Stimulated activated CD8-positive, alpha-beta memory T cell treated with anti-CD3 and anti-CD28 coated beads, Interleukin-7, amount 100 ng/mL, for 24 hours (primary cell): ENCODE data around the gene CTF1.
"Not testable (repeated sequence)": the region's sequence is repeated elsewhere in the genome, so short reads cannot be mapped to it uniquely, and the experiment has no call there.

Source experiments
- DNase-seq: peaks from one replicate; pipeline ENCODE4 v3.0.0-alpha.2; 2020; ENCODE audit warnings: low read depth

Gene CTF1

GRCh38 chr16:30896261-30896888, at the start of gene CTF1:
CTF1 (plus strand) TSS chr16:30896614; CDS start chr16:30896644, 30 bp downstream.
- no peak for DNase-seq

DNA sequence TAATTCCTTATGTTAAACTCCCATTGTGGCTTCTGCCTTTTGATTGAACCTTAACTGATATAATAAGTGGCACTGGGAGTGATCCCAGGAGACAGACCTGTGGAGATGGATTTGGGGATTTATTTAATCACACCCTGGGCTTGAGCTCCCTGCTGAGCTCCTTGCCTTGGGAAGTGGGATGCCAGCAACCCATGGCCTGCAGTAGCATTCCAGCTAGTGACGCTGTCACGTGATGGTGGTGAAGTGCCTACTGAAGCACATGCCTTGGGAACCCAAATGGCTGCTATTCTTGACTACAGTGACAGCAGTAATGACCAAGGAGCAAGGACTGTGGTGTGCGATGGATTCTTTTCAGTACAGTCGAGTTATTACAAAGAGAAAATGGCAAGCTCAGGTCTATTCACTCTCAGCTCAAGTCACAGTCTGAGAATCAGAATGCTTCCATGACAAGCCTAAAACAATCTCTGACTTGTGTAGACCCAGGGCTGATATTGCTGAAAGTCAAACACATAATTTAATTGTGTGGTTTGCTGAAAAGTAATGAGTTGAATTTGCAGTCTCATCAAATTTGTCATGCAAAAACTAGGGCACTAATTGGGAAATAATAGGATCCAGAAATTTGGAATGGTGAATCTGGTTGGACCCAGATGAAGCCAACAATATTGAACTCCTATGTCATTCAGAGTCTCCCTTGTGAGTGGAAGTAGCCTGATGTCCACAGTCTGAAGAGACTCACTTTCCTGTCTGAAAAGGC, 49.6 kb upstream of the CTF1 start:
- DNase-seq: no peak

GRCh38 chr16:30850246-30850645, 46.2 kb upstream of the CTF1 start:
- no peak for DNase-seq

DNA sequence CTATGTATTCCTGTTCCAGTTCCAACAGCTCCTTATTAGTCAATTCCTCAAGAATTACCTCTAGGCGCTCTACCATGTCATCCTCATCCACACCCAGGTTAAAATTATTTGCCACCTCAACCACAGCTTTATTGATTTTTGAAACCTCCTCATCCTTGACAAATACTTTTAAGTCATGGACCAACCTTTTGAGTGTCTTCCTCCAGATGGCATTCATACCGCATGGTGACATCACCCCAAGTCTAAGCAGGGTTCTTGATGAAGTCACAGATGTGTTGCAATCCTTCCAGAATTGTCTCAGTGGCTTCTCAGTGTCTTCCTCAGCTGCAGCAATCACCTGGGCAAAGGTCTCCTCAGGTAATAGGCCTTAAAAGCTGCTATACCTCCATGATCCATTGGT, 42.7 kb upstream of the CTF1 start:
- no peak for DNase-seq

DNA sequence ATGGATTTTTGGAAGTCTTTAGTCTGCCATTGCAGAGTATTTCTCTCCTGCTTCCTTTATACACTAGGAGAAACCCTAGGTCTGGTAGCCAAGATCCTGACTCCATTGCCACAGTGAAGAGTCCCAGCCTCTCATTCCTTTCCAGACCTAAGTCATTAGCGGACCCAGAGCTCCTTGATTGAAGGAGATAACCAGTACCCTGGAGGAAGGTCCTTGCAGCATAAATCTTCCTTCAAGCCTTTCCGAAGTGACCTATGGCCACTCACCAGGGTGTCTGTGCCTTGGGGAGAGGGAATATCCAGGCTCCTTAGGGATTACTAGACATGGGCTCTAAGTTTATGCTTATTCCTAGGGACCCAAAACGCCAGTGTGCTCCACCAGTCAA, 38.3 kb upstream of the CTF1 start:
- DNase-seq: no peak

DNA sequence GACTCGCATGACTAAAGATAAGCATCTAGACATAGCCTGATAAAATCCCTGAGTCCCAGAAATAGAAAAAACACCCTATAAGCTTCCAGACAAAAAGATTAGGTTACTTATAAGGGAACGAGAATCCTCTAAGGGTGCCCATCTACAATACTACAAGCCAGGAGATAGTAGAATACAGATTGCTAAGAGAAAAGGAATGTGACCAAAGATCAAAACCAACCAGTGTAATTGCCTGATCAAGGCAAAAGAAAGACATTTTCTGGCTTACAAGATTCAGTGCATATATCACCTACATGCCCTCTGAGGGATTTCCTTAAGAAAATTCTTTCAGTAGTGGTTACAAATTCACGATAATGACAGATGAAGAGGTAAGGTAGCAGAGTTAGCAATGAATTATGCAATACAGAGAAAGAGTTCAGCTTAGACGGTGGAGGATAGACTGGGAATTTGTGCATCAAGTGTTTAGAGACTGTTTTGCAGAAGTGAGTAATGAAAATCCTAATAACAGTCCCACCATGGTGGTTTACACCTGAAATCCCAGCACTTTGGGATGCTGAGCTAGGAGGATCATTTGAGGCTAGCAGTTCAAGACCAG, 37.5 kb upstream of the CTF1 start:
- DNase-seq: no peak

DNA sequence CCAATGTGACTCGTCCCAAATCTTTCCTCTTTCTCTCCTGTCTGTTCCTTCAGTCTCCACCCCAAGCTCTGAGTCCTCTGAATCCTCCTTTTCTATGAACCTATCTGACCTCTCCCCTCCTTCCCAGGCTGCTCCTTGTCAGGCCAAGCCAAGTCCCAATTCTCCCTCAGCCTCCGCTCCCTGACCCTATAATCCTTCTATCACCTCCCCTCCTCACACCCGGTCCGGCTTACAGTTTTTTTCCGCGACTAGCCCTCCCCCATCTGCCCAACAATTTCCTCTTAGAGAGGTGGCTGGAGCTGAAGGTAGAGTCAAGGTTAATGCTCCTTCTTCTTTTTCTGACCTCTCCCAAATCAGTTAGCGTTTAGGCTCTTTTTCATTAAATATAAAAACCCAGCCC, 35.7 kb upstream of the CTF1 start:
- DNase-seq: not testable (repeated sequence)

DNA sequence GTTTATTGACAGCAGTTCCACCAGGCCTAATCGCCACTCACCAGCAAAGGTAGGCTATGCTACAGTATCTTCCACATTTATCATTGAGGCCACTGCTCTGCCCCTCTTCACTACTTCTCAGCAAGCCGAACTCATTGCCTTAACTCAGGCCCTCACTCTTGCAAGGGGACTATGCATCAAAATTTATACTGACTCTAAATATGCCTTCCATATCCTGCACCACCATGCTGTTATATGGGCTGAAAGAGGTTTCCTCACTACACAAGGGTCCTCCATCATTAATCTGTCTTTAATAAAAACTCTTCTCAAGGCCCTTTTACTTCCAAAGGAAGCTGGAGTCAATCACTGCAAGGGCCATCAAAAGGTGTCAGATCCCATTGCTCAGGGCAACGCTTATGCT, 33.2 kb upstream of the CTF1 start:
- not testable (repeated sequence) for DNase-seq

- no peak for DNase-seq
Measured at GRCh38 chr16:30866031-30866430, 30.4 kb upstream of the CTF1 start.

DNA sequence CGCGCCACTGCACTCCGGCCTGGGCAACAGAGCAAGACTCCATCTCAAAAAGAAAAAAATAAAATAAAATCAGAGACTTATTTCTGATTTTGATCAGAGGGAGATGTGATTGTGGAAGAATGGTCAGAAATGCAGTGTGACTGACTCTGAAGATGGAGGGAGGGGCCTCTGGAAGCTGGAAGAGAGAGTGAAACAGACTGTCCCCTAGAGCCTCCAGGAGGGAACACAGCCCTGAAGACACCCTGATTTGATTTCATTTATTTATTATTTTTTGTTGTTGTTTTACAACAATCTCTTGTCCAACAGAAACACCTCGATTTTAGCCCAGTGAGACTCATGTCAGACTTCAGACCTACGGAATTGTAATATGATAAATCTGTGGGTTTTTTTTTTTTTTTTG, 28.7 kb upstream of the CTF1 start:
- DNase-seq: no peak

DNA sequence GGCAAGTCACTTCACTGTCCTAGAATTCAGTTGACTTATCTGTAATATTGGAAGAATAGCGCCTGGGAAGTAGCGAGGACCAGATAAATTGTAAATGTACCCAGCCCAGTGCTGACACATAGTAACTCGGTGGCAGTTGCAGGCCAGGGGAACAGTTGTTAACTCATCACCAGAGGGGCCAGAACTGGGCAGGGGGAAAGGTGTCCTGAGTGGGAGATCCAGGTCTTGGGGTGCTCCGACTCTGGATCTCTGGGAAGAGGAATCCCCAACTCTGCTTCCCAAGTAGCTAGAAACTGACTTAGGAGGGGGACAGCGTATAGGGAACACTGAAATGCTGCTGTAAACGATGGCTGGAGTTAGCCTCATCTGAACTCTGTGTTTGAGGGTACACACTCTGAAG, 25.5 kb upstream of the CTF1 start:
- DNase-seq: no peak

DNA sequence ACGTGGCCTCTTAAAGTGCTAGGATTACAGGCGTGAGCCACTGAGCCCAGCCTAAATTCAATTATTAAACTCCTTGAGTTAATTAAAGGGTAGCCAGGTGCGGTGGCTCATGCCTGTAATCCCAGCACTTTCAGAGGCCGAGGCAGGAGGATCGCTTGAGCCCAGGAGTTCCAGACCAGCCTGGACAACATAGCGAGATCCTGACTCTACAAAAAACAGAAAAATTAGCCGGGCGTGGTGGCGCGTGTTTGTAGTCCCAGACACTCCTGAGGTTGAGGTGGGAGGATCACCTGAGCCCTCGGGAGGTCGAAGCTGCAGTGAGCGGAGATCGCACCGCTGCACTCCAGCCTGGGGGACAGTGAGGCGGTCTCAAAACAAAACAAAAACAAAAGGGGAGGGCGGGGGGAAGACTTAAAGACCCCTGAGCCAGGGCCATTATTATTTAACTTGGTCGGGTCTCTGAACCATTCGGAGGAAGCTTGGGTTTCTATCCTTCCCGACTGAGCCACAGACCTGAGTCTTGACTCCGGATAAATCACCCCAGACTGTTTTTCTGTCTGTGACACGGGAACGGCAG, 22.1 kb upstream of the CTF1 start:
- DNase-seq: no peak

DNA sequence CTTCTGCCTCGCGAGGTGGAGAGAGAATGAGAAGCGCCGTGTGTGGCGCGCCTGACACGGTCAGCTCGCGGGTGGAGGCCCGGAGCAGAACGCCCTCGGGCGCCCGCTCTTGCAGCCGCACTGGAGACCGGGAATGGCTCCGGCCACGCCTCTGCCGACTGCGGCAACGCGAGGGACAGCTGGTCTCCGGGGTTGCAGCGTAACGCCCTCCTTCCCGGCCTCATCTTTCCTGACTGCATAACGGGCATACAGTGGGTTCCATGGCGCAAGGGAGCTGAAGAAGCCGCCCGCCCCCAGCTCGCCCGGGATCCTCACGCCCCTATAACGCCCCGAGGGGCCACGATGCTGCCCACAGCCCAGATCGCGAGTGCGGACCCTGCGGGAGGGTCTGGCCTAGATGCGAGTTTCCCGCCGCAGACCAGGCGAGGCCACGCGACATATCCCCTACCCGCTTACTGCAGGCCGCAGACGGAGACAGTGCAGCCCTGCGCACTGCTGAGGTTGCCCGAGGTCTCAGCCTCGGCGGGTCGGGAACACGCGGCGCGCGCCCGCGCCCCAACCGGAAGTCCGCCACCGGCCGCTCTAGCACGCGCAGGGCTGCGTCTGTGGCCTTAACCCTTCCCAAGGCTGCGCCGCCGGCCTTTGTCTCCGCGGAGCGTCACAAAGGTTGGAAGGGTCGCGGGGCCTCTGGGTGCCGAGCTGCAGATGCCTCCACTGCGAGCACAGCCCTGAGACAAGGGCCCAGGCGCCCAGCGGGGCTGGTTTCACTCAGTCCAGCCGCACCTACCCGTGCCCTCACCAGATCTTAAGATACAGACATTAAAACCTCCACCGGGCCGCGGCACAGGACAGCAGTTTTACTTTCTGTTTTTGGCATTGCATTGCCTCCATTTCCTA, 21.3 kb upstream of the CTF1 start:
- peak; percentile 80 for DNase-seq

DNA sequence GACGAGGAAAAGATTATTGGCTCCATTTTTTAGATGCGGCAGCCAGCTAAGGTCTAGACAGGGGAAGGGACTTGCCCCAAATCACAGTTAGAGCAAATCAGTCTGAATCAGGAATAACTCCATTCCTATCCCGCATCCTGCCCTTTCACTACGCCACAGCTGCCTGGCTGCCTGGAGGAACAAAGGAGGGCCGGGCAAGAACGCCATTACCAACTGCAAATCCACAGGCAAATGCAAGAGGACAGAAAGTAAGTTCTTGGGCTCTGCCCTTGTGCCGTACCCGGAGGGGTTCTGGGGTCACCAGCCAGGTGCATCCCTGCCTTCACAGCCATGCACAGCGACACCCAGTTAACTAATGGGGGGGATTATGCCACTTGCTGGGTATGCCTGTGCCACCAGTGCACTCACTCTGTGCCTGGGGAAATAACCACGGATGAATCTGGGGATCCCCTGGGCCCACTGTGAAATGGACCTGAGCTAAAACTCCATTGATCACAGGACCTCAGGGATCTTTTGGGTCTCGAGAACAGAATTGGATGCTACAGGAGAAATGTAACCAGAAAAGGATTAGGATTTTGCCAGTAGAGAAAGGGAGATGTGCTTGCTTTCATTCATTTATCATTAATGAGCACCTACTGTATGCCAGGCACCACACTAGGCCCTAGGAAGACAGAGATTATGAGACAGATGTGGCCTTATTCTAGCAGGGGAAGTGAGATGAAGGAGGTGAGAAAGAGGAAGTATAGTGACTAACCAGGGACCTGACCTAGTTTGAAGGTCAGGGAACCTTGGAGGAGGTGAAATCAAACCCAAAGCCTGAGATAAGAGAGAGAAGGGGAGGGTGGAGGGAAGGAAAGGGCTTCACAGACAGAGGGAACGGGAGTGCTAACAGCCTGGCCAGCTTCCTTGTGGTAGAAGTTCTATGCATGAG, 20.3 kb upstream of the CTF1 start:
- no peak for DNase-seq

DNA sequence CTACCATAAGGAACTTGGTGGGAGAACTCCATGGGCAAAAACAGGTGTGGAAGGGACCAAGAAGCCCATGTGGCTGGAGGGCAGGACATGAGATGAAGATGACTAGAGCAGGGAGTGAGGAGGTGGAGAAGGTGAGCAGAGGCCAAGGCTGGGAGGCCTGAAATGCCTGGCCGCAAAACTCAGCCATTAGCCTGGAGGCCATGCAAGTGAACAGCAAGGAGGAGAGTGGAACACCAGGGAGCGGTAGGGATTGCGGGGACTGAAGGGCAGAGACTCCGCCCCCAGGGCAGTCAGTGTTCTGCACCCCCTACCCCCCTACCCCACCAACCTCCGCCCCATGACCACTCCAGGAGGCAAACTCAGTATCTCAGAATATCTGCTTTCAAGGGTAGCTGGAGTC, 19.5 kb upstream of the CTF1 start:
- DNase-seq: no peak

GRCh38 chr16:30882429-30883310, 13.7 kb upstream of the CTF1 start:
- DNase-seq: no peak

GRCh38 chr16:30884760-30885159, 11.7 kb upstream of the CTF1 start:
- no peak for DNase-seq

DNA sequence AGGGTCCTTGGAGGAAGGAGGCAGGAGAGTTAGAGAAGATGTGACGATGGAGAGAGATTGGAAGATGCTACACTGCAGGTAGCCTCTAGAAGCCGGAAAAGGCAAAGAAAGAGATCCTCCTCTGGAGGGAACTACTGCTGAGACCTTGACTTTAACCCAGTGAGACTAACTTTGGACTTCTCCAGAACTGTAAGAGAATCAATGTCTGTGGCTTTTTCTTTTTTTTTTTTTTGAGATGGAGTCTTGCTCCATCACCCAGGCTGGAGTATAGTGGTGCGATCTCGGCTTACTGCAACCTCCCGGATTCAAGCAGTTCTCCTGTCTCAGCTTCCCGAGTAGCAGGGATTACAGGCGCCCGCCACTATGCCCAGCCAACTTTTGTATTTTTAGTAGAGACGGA, 11.2 kb upstream of the CTF1 start:
- no peak for DNase-seq

DNA sequence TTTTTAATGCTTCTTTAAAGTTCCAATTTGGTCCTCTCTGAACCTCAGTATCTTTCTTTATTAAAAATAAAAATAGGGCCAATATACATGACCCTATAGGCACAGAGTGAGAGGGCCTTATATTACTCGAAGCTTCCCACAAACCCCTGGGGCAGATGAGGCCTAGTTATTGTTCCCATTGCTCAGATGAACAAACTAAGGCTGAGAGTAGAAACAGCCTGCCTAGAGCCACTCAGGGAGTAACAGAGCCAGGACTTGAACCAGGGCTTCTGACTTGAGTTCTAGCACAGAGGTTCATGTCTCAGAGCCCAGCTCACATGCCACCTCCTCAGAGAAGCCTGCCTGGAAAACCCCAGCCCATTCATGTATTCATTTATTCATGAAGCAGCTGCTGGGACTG, 10.3 kb upstream of the CTF1 start:
- no peak for DNase-seq

DNA sequence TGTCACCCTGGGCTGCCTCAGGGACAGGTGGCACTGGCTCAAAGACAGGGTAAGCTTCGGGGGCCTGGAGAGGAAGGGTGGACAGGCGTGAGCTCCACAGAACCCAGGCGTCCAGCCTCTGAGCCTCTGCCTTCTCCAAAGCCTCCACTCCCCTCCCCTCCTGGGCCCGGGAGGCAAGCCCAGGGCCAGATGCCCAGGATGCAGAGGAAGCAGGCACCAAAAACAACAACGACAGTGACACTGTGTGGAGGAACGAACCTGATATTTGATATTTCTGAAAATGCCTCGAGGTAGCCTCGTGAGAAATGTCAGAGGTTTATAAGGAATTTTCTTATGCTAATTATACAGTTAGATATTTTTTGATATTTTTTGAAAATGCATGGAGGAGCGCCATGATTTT, 8.5 kb upstream of the CTF1 start:
- DNase-seq: no peak
